Ectodermal cell (in vitro differentiated cells): ENCODE data around the gene SH3PXD2B.

ENCODE experiments used
- H3K27ac ChIP-seq: 2 replicates; pipeline ENCODE4 v1.7.0; 2013; ENCODE audit warnings: mild to moderate bottlenecking, low read depth, low read length; ENCODE audit not compliant: insufficient read depth, poor library complexity, severe bottlenecking
- H3K27me3 ChIP-seq: 2 replicates; pipeline ENCODE4 v1.7.0; 2013; ENCODE audit warnings: mild to moderate bottlenecking, low read length; ENCODE audit not compliant: insufficient read depth, control insufficient read depth, poor library complexity, severe bottlenecking
- H3K36me3 ChIP-seq: one replicate; pipeline ENCODE4 v1.7.0; 2013; ENCODE audit warnings: low read length; ENCODE audit not compliant: control insufficient read depth, insufficient read depth
- H3K4me1 ChIP-seq: one replicate; pipeline ENCODE4 v1.7.0; 2013; ENCODE audit warnings: low read length; ENCODE audit not compliant: control insufficient read depth, insufficient read depth
- H3K4me3 ChIP-seq: 2 replicates; pipeline ENCODE4 v1.7.0; 2013; ENCODE audit warnings: low read depth, low read length, control low read depth; ENCODE audit not compliant: insufficient read depth
- H3K9me3 ChIP-seq: 2 replicates; pipeline ENCODE4 v1.7.0; 2013; ENCODE audit warnings: mild to moderate bottlenecking, low read length, moderate library complexity; ENCODE audit not compliant: control insufficient read depth
- WGBS, 2 experiments: methylation state at CpG; one replicate each; pipeline ENCODE4 v1.1.7; 2013; ENCODE audit warnings: missing lambda C conversion rate in 2 of 2; 5-methylcytosine and 5-hydroxymethylcytosine counted together

The SH3PXD2B gene

DNA sequence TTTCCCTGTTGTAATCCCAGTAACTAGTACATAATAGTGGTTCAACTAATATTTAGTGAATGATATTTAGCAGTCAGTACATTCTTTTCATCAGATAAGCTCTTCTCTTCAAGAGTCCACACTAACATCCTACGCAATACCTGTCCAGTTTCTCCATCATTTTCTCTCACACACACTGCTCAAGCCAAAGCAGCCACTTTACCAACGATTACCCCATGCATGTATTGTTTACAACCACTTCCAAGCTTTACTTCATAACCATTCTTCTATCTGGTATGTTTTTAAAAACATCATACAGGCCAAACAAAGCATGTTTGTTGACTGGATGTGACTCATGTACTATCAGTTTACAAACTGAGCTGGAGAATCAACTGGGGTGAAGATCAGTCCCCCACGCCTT is 178.1 kb downstream of the SH3PXD2B start:
- no peaks in the 10 kb centered on the region for H3K27me3 ChIP-seq
- no peak overlapping the region for H3K27ac ChIP-seq
- no peak overlapping the region for H3K4me3 ChIP-seq
- no peaks in the 10 kb centered on the region for H3K9me3 ChIP-seq
- no peaks in the 10 kb centered on the region for H3K4me1 ChIP-seq
- WGBS, 2 experiments, result 95 to 97% methylated on average over 3 of the region's 3 CpGs
- H3K36me3 ChIP-seq, result no peaks in the 10 kb centered on the region
